HepG2 (cell line): ENCODE measurements around the gene YPEL4. TPM values are rescaled to one million over a fixed set of nuclear protein-coding genes. Genes with fewer than 3 reads are reported as not detected.

Experiments used
- CENPT ChIP-seq: sonication (generic); formaldehyde crosslinking; IDR thresholded peaks from 2 replicates; pipeline ENCODE4 v1.8.0; 2022; ENCODE audit warnings: low read depth, mild to moderate bottlenecking, moderate library complexity, missing genetic modification reagents
- DNMT3B ChIP-seq: conservative IDR thresholded peaks from 2 replicates; pipeline ENCODE4 v1.6.1; 2016; ENCODE audit warnings: missing biosample characterization, control low read depth
- ETV5 ChIP-seq: IDR thresholded peaks from 2 replicates; pipeline ENCODE4 v1.6.1; 2018; ENCODE audit warnings: missing biosample characterization, missing genetic modification reagents, inconsistent platforms, borderline replicate concordance
- NBN ChIP-seq: fragments of 450-650 bp; conservative IDR thresholded peaks from 2 replicates; pipeline ENCODE4 v1.6.1; 2017
- NR2F6 ChIP-seq, 2 experiments: IDR thresholded peaks; 2 replicates each; pipeline ENCODE4 v1.6.1; 2016; ENCODE audit warnings: antibody characterized with exemption in 1 of 2, mild to moderate bottlenecking in 1 of 2
- RBAK ChIP-seq: sonication (generic); formaldehyde crosslinking; IDR thresholded peaks from 2 replicates; pipeline ENCODE4 v1.5.1; 2020; ENCODE audit warnings: mild to moderate bottlenecking, missing genetic modification reagents
- SP140L ChIP-seq: sonication (generic); formaldehyde crosslinking; IDR thresholded peaks from 2 replicates; pipeline ENCODE4 v1.4.0; 2020; ENCODE audit warnings: missing genetic modification reagents, borderline replicate concordance
- ZFX ChIP-seq: sonication (generic); formaldehyde crosslinking; IDR thresholded peaks from 2 replicates; pipeline ENCODE4 v1.4.0; 2020; ENCODE audit warnings: mild to moderate bottlenecking, low read depth, missing genetic modification reagents, moderate library complexity
- ZSCAN25 ChIP-seq: sonication (generic); formaldehyde crosslinking; IDR thresholded peaks from 2 replicates; pipeline ENCODE4 v1.8.0; 2022; ENCODE audit warnings: mild to moderate bottlenecking, missing genetic modification reagents
- polyA plus RNA-seq, 8 experiments: library from polyadenylated mRNA; depleted of rRNA in 3 of 8; stranded (reverse) in 7 of 8; unstranded in 1 of 8; fragments of >200 nt; fragmentation: Illumina TruSeq in 4 of 8; extraction: Trizol in 4 of 8; gene quantifications; 2 replicates each; pipeline versions ENCODE4 v1.2.1 to v1.2.3, GENCODE V29; 2011 to 2016; ENCODE audit warnings: low read depth in 4 of 8, missing spikeins in 1 of 8, mixed read lengths in 1 of 8; ENCODE audit not compliant: insufficient read depth in 1 of 8
- total RNA-seq, 5 experiments: library from RNA; depleted of rRNA; stranded (reverse); fragments of >200 nt; fragmentation: Illumina TruSeq; extraction: Trizol; gene quantifications; 2 replicates each; pipeline ENCODE4 v1.2.3, GENCODE V29; 2016; ENCODE audit warnings: low read depth in 1 of 5
- TF ChIP-seq, protein P1 (sequence below): sonication (generic); formaldehyde crosslinking; IDR thresholded peaks from 2 replicates; pipeline ENCODE4 v1.4.0; 2020; ENCODE audit warnings: mild to moderate bottlenecking, missing genetic modification reagents
- TF ChIP-seq, protein P2 (sequence below): sonication (generic); formaldehyde crosslinking; IDR thresholded peaks from 2 replicates; pipeline ENCODE4 v1.4.0; 2020; ENCODE audit warnings: missing genetic modification reagents
- TF ChIP-seq, protein P3 (sequence below): IDR thresholded peaks from 2 replicates; pipeline ENCODE4 v1.6.1; 2016; ENCODE audit warnings: mild to moderate bottlenecking
- TF ChIP-seq, protein P4 (sequence below): sonication (generic); formaldehyde crosslinking; IDR thresholded peaks from 2 replicates; pipeline ENCODE4 v1.5.0; 2020; ENCODE audit warnings: missing genetic modification reagents
- TF ChIP-seq, protein P5 (sequence below): IDR thresholded peaks from 2 replicates; pipeline ENCODE4 v1.6.1; 2018; ENCODE audit warnings: missing genetic modification reagents

Gene YPEL4
- total and polyA plus RNA-seq, 2 of the 13 experiments (the other 11 are each of a cell fraction or from before 2014, with no cell fraction given) = 0.04 TPM; not detected in 1

DNA sequence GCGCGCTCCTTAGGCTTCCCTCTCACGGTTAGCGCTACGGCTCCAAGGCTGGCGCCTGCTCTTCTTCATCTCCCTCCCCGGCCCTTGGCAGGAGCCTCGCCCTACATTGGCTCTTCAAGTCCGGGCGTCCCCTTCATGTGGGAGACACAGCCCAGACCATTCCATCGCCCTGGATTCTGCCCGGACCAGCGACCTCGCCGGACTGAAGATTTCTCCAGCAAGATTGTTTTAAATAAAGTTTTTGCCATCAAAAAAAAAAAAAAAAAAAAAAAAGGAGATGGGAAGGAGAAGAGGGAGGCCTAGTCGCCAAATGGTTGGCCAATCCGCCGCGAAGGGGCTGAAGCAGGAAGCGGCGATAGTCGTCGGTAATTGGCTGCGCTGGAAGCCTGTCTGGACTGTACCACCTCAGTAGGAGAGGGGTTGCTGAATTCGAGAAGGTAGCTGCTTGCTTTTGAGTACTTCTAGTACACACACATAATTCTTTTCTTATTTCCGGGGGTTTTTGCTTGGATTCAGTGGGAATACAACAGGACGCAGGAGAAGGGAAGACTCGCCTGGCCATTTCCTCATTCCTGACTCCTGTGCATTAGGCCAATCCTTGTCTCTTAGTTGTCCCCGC lies 17.5 kb upstream of the YPEL4 start (continued):
- TF ChIP-seq, protein P1, sequence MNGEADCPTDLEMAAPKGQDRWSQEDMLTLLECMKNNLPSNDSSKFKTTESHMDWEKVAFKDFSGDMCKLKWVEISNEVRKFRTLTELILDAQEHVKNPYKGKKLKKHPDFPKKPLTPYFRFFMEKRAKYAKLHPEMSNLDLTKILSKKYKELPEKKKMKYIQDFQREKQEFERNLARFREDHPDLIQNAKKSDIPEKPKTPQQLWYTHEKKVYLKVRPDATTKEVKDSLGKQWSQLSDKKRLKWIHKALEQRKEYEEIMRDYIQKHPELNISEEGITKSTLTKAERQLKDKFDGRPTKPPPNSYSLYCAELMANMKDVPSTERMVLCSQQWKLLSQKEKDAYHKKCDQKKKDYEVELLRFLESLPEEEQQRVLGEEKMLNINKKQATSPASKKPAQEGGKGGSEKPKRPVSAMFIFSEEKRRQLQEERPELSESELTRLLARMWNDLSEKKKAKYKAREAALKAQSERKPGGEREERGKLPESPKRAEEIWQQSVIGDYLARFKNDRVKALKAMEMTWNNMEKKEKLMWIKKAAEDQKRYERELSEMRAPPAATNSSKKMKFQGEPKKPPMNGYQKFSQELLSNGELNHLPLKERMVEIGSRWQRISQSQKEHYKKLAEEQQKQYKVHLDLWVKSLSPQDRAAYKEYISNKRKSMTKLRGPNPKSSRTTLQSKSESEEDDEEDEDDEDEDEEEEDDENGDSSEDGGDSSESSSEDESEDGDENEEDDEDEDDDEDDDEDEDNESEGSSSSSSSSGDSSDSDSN (CRISPR knock-in tag) = no peak
- TF ChIP-seq, protein P2, sequence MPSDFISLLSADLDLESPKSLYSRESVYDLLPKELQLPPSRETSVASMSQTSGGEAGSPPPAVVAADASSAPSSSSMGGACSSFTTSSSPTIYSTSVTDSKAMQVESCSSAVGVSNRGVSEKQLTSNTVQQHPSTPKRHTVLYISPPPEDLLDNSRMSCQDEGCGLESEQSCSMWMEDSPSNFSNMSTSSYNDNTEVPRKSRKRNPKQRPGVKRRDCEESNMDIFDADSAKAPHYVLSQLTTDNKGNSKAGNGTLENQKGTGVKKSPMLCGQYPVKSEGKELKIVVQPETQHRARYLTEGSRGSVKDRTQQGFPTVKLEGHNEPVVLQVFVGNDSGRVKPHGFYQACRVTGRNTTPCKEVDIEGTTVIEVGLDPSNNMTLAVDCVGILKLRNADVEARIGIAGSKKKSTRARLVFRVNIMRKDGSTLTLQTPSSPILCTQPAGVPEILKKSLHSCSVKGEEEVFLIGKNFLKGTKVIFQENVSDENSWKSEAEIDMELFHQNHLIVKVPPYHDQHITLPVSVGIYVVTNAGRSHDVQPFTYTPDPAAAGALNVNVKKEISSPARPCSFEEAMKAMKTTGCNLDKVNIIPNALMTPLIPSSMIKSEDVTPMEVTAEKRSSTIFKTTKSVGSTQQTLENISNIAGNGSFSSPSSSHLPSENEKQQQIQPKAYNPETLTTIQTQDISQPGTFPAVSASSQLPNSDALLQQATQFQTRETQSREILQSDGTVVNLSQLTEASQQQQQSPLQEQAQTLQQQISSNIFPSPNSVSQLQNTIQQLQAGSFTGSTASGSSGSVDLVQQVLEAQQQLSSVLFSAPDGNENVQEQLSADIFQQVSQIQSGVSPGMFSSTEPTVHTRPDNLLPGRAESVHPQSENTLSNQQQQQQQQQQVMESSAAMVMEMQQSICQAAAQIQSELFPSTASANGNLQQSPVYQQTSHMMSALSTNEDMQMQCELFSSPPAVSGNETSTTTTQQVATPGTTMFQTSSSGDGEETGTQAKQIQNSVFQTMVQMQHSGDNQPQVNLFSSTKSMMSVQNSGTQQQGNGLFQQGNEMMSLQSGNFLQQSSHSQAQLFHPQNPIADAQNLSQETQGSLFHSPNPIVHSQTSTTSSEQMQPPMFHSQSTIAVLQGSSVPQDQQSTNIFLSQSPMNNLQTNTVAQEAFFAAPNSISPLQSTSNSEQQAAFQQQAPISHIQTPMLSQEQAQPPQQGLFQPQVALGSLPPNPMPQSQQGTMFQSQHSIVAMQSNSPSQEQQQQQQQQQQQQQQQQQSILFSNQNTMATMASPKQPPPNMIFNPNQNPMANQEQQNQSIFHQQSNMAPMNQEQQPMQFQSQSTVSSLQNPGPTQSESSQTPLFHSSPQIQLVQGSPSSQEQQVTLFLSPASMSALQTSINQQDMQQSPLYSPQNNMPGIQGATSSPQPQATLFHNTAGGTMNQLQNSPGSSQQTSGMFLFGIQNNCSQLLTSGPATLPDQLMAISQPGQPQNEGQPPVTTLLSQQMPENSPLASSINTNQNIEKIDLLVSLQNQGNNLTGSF (CRISPR knock-in tag) = peak; percentile 11; the same call in 1 of the 2 replicates
- TF ChIP-seq DNMT3B (no peak), SP140L (CRISPR knock-in tag) (no peak), CENPT (CRISPR knock-in tag) (no peak), NR2F6 (IDR thresholded peaks at IDR 0.05) (no peak), NR2F6 (CRISPR knock-in tag; IDR thresholded peaks at IDR 0.05) (no peak), NBN (no peak), ZSCAN25 (CRISPR knock-in tag) (no peak), RBAK (CRISPR knock-in tag) (no peak), ETV5 (CRISPR knock-in tag) (no peak), ZFX (CRISPR knock-in tag) (no peak)
- TF ChIP-seq, protein P3, sequence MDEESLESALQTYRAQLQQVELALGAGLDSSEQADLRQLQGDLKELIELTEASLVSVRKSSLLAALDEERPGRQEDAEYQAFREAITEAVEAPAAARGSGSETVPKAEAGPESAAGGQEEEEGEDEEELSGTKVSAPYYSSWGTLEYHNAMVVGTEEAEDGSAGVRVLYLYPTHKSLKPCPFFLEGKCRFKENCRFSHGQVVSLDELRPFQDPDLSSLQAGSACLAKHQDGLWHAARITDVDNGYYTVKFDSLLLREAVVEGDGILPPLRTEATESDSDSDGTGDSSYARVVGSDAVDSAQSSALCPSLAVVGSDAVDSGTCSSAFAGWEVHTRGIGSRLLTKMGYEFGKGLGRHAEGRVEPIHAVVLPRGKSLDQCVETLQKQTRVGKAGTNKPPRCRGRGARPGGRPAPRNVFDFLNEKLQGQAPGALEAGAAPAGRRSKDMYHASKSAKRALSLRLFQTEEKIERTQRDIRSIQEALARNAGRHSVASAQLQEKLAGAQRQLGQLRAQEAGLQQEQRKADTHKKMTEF (CRISPR knock-in tag) = peak; percentile 53; the same call in 1 of the 2 replicates
- TF ChIP-seq, protein P4, sequence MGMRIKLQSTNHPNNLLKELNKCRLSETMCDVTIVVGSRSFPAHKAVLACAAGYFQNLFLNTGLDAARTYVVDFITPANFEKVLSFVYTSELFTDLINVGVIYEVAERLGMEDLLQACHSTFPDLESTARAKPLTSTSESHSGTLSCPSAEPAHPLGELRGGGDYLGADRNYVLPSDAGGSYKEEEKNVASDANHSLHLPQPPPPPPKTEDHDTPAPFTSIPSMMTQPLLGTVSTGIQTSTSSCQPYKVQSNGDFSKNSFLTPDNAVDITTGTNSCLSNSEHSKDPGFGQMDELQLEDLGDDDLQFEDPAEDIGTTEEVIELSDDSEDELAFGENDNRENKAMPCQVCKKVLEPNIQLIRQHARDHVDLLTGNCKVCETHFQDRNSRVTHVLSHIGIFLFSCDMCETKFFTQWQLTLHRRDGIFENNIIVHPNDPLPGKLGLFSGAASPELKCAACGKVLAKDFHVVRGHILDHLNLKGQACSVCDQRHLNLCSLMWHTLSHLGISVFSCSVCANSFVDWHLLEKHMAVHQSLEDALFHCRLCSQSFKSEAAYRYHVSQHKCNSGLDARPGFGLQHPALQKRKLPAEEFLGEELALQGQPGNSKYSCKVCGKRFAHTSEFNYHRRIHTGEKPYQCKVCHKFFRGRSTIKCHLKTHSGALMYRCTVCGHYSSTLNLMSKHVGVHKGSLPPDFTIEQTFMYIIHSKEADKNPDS = no peak
- TF ChIP-seq, protein P5, sequence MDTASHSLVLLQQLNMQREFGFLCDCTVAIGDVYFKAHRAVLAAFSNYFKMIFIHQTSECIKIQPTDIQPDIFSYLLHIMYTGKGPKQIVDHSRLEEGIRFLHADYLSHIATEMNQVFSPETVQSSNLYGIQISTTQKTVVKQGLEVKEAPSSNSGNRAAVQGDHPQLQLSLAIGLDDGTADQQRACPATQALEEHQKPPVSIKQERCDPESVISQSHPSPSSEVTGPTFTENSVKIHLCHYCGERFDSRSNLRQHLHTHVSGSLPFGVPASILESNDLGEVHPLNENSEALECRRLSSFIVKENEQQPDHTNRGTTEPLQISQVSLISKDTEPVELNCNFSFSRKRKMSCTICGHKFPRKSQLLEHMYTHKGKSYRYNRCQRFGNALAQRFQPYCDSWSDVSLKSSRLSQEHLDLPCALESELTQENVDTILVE (CRISPR knock-in tag) = no peak
